HEK293 (cell line): ENCODE results near the gene ZNF467.

ENCODE experiments used
- HOXD13 ChIP-seq: sonication (generic); formaldehyde crosslinking; IDR thresholded peaks from 2 replicates; pipeline ENCODE4 v1.8.0; 2022; ENCODE audit warnings: missing genetic modification reagents, borderline replicate concordance
- IKZF3 ChIP-seq: fragments of 450-650 bp; IDR thresholded peaks from 2 replicates; pipeline ENCODE4 v1.5.0; 2018; ENCODE audit warnings: missing biosample characterization, mild to moderate bottlenecking, missing genetic modification characterization, moderate library complexity
- MEIS1 ChIP-seq: sonication (generic); formaldehyde crosslinking; IDR thresholded peaks from 2 replicates; pipeline ENCODE4 v1.8.1; 2022; ENCODE audit warnings: missing genetic modification reagents, mild to moderate bottlenecking, borderline replicate concordance
- PRDM10 ChIP-seq: fragments of 450-650 bp; formaldehyde crosslinking; IDR thresholded peaks from 2 replicates; pipeline ENCODE4 v1.5.1; 2016; ENCODE audit warnings: missing biosample characterization, missing genetic modification characterization
- SALL2 ChIP-seq: fragments of 450-650 bp; formaldehyde crosslinking; IDR thresholded peaks from 2 replicates; pipeline ENCODE4 v1.5.0; 2017; ENCODE audit warnings: missing biosample characterization, mild to moderate bottlenecking, missing genetic modification characterization, borderline replicate concordance
- TRIM28 ChIP-seq: IDR thresholded peaks from 2 replicates; pipeline ENCODE4 v1.6.1; 2011; ENCODE audit warnings: low read length, control low read depth, borderline replicate concordance
- ZBTB8A ChIP-seq: fragments of 450-650 bp; formaldehyde crosslinking; IDR thresholded peaks from 2 replicates; pipeline ENCODE4 v1.5.1; 2016; ENCODE audit warnings: missing biosample characterization, missing genetic modification characterization
- ZEB2 ChIP-seq: fragments of 450-650 bp; formaldehyde crosslinking; IDR thresholded peaks from 2 replicates; pipeline ENCODE4 v1.5.1; 2016; ENCODE audit warnings: missing biosample characterization, missing genetic modification characterization
- ZFP37 ChIP-seq: fragments of 450-650 bp; formaldehyde crosslinking; IDR thresholded peaks from 2 replicates; pipeline ENCODE4 v1.5.1; 2016; ENCODE audit warnings: missing biosample characterization, missing genetic modification characterization
- ZIC2 ChIP-seq: fragments of 450-650 bp; formaldehyde crosslinking; IDR thresholded peaks from 2 replicates; pipeline ENCODE4 v1.5.1; 2016; ENCODE audit warnings: missing biosample characterization, missing genetic modification characterization
- ZNF10 ChIP-seq: fragments of 450-650 bp; formaldehyde crosslinking; IDR thresholded peaks from 2 replicates; pipeline ENCODE4 v1.5.1; 2017; ENCODE audit warnings: missing biosample characterization, missing genetic modification characterization
- ZNF132 ChIP-seq: fragments of 450-650 bp; formaldehyde crosslinking; IDR thresholded peaks from 2 replicates; pipeline ENCODE4 v1.5.1; 2017; ENCODE audit warnings: missing biosample characterization, missing genetic modification characterization, borderline replicate concordance
- ZNF169 ChIP-seq: fragments of 450-650 bp; formaldehyde crosslinking; IDR thresholded peaks from 2 replicates; pipeline ENCODE4 v1.5.1; 2016; ENCODE audit warnings: missing biosample characterization, missing genetic modification characterization
- ZNF175 ChIP-seq: fragments of 450-650 bp; formaldehyde crosslinking; IDR thresholded peaks from 2 replicates; pipeline ENCODE4 v1.5.1; 2016; ENCODE audit warnings: missing biosample characterization, missing genetic modification characterization
- ZNF202 ChIP-seq: fragments of 450-650 bp; formaldehyde crosslinking; IDR thresholded peaks from 2 replicates; pipeline ENCODE4 v1.5.1; 2016; ENCODE audit warnings: missing biosample characterization, missing genetic modification characterization, borderline replicate concordance
- ZNF214 ChIP-seq: fragments of 450-650 bp; formaldehyde crosslinking; IDR thresholded peaks from 2 replicates; pipeline ENCODE4 v1.5.1; 2017; ENCODE audit warnings: missing biosample characterization, mild to moderate bottlenecking, missing genetic modification characterization, borderline replicate concordance
- ZNF335 ChIP-seq: fragments of 450-650 bp; formaldehyde crosslinking; conservative IDR thresholded peaks from 2 replicates; pipeline ENCODE4 v1.5.1; 2016; ENCODE audit warnings: missing biosample characterization, missing genetic modification characterization
- ZNF341 ChIP-seq: fragments of 450-650 bp; formaldehyde crosslinking; IDR thresholded peaks from 2 replicates; pipeline ENCODE4; 2016; ENCODE audit warnings: low read depth, missing biosample characterization, missing genetic modification characterization
- ZNF394 ChIP-seq: fragments of 450-650 bp; formaldehyde crosslinking; IDR thresholded peaks from 2 replicates; pipeline ENCODE4 v1.5.1; 2016; ENCODE audit warnings: missing biosample characterization, missing genetic modification characterization, mild to moderate bottlenecking, moderate library complexity, borderline replicate concordance
- ZNF416 ChIP-seq: fragments of 450-650 bp; formaldehyde crosslinking; IDR thresholded peaks from 2 replicates; pipeline ENCODE4 v1.5.1; 2016; ENCODE audit warnings: missing biosample characterization, missing genetic modification characterization
- ZNF426 ChIP-seq: fragments of 450-650 bp; formaldehyde crosslinking; IDR thresholded peaks from 2 replicates; pipeline ENCODE4 v1.5.1; 2017; ENCODE audit warnings: missing biosample characterization, missing genetic modification characterization, mild to moderate bottlenecking, inconsistent platforms, moderate library complexity
- ZNF433 ChIP-seq: fragments of 450-650 bp; formaldehyde crosslinking; IDR thresholded peaks from 2 replicates; pipeline ENCODE4 v1.5.1; 2016; ENCODE audit warnings: missing biosample characterization, missing genetic modification characterization, low read depth
- ZNF514 ChIP-seq: fragments of 450-650 bp; formaldehyde crosslinking; IDR thresholded peaks from 2 replicates; pipeline ENCODE4 v1.5.1; 2016; ENCODE audit warnings: missing biosample characterization, missing genetic modification characterization
- ZNF530 ChIP-seq: fragments of 450-650 bp; formaldehyde crosslinking; IDR thresholded peaks from 2 replicates; pipeline ENCODE4 v1.5.1; 2016; ENCODE audit warnings: low read depth, missing biosample characterization, missing genetic modification characterization
- ZNF548 ChIP-seq: fragments of 450-650 bp; formaldehyde crosslinking; IDR thresholded peaks from 2 replicates; pipeline ENCODE4 v1.5.1; 2016; ENCODE audit warnings: missing biosample characterization, missing genetic modification characterization
- ZNF549 ChIP-seq: fragments of 450-650 bp; IDR thresholded peaks from 2 replicates; pipeline ENCODE4 v1.5.1; 2018; ENCODE audit warnings: missing biosample characterization, missing genetic modification characterization, mild to moderate bottlenecking, inconsistent platforms, moderate library complexity
- ZNF600 ChIP-seq: fragments of 450-650 bp; formaldehyde crosslinking; IDR thresholded peaks from 2 replicates; pipeline ENCODE4 v1.5.1; 2016; ENCODE audit warnings: missing biosample characterization, missing genetic modification characterization
- ZNF623 ChIP-seq: fragments of 450-650 bp; formaldehyde crosslinking; IDR thresholded peaks from 2 replicates; pipeline ENCODE4 v1.5.1; 2016; ENCODE audit warnings: missing biosample characterization, missing genetic modification characterization
- ZNF626 ChIP-seq: fragments of 450-650 bp; sonication (Bioruptor Pico); formaldehyde crosslinking; IDR thresholded peaks from 2 replicates; pipeline ENCODE4 v1.5.1; 2018; ENCODE audit warnings: missing biosample characterization, missing genetic modification characterization, inconsistent platforms
- ZNF654 ChIP-seq: fragments of 450-650 bp; formaldehyde crosslinking; IDR thresholded peaks from 2 replicates; pipeline ENCODE4 v1.5.1; 2016; ENCODE audit warnings: low read depth, missing biosample characterization, missing genetic modification characterization
- TF ChIP-seq, protein P1 (sequence below): fragments of 450-650 bp; formaldehyde crosslinking; IDR thresholded peaks from 2 replicates; pipeline ENCODE4 v1.5.1; 2016; ENCODE audit warnings: missing biosample characterization, missing genetic modification characterization, low read depth

ZNF467 gene

DNA sequence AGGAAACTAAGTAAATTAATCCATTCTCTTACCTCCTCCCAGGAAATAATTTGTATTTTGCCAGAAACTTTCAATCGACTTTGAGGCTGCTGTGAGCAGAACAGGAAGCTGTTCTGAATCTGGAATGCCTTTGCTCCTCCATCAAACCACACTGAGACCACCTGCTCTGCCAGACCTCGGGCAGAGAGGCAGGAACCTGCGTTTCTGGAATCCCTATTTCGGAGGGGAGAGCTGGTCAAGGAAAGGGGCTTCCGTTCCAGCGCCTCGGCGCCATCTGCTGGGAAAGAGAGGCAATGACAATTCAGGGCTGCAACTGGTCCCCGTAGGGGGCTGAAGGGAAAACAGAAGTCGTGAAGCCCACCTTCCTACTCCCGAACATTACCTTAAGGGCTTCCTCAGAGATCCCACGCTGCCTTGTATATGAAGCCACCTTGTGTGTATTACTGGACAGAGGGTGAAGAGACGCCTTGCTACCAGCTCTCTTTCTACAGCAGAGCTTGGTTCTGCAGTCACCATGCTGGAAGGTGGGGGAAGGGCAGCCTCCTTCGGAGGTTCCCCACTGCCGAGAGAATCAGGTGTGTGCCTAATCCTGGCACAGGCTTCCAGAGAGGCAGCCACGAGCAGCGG is 31.2 kb downstream of the ZNF467 start (continued):
- no peak for TF ChIP-seq SALL2 (tag by site-specific recombination)
- no peak for TF ChIP-seq MEIS1 (CRISPR knock-in tag)
- no peak for TF ChIP-seq ZNF530
- no peak for TF ChIP-seq ZNF548
- TF ChIP-seq ZNF394 (tag by site-specific recombination): 0 out of 2 replicates have a peak, but pooled peaks have one; percentile 16
- TF ChIP-seq ZEB2: peak; percentile 62; the same call in 1 of the 2 replicates
- TF ChIP-seq ZNF549 (tag by site-specific recombination): no peak
- TF ChIP-seq ZBTB8A (tag by site-specific recombination): peak; percentile 18; the same call in 1 of the 2 replicates
- no peak for TF ChIP-seq ZNF416
- TF ChIP-seq ZNF600 (tag by site-specific recombination): peak; percentile 63; the same call in 1 of the 2 replicates
- peak; percentile 59 for TF ChIP-seq IKZF3 (tag by site-specific recombination)
- TF ChIP-seq ZNF132 (tag by site-specific recombination): no peak
- TF ChIP-seq ZNF426: no peak
- TF ChIP-seq ZNF175 (tag by site-specific recombination): no peak
- no peak for TF ChIP-seq ZNF10 (tag by site-specific recombination)
- peak; percentile 96 for TF ChIP-seq ZNF654 (tag by site-specific recombination)
- TF ChIP-seq ZIC2 (tag by site-specific recombination): peak; percentile 25
- TF ChIP-seq, protein P1, sequence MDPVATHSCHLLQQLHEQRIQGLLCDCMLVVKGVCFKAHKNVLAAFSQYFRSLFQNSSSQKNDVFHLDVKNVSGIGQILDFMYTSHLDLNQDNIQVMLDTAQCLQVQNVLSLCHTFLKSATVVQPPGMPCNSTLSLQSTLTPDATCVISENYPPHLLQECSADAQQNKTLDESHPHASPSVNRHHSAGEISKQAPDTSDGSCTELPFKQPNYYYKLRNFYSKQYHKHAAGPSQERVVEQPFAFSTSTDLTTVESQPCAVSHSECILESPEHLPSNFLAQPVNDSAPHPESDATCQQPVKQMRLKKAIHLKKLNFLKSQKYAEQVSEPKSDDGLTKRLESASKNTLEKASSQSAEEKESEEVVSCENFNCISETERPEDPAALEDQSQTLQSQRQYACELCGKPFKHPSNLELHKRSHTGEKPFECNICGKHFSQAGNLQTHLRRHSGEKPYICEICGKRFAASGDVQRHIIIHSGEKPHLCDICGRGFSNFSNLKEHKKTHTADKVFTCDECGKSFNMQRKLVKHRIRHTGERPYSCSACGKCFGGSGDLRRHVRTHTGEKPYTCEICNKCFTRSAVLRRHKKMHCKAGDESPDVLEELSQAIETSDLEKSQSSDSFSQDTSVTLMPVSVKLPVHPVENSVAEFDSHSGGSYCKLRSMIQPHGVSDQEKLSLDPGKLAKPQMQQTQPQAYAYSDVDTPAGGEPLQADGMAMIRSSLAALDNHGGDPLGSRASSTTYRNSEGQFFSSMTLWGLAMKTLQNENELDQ (tag by site-specific recombination): no peak
- TF ChIP-seq ZNF169: no peak
- TF ChIP-seq ZNF626 (tag by site-specific recombination): no peak
- no peak for TF ChIP-seq ZNF214
- TF ChIP-seq ZFP37 (tag by site-specific recombination): peak; percentile 83; the same call in 1 of the 2 replicates
- TF ChIP-seq ZNF623: no peak
- peak; percentile 75; the same call in 1 of the 2 replicates for TF ChIP-seq TRIM28
- no peak for TF ChIP-seq HOXD13 (CRISPR knock-in tag)
- TF ChIP-seq PRDM10 (tag by site-specific recombination): peak; percentile 35; the same call in 1 of the 2 replicates
- TF ChIP-seq ZNF341 (tag by site-specific recombination): peak; percentile 19; the same call in 1 of the 2 replicates
- no peak for TF ChIP-seq ZNF433
- TF ChIP-seq ZNF514 (tag by site-specific recombination): no peak
- no peak for TF ChIP-seq ZNF202 (tag by site-specific recombination)
- peak; percentile 94 for TF ChIP-seq ZNF335 (tag by site-specific recombination)
